ENCODE data around the gene DOCK1. TPM values are rescaled to one million over a fixed set of nuclear protein-coding genes. Genes with fewer than 3 reads are reported as not detected.

The DOCK1 gene
- total RNA-seq, 3 donors from 2014 or later, result 50.4 to 101 (median 69.2) TPM

- Histone ChIP-seq H3K9me3 (no peaks in the 10 kb centered on the region), H3K36me3 (no peaks in the 10 kb centered on the region), H3K4me1 (no peaks in the 10 kb centered on the region), H3K27ac (no peak overlapping the region), H3K4me3 (no peak overlapping the region), H3K27me3 (no peaks in the 10 kb centered on the region)
- no peak for TF ChIP-seq CTCF (IDR thresholded peaks at IDR 0.05)
- TF ChIP-seq POLR2A (IDR thresholded peaks at IDR 0.05), result no peak
- no peak for TF ChIP-seq POLR2AphosphoS5 (IDR thresholded peaks at IDR 0.05)
- intact Hi-C loops (cut with DNase I; ENCODE audit: low total_unique reads), result no loop called here
- peak in 1 of 2 donors; percentile 51 for DNase-seq (ENCODE audit: low spot score in 2 of 2)
Observed at GRCh38 chr10:126929391-126929790, 24.2 kb downstream of the DOCK1 start.

GRCh38 chr10:126930131-126930882 is 25.1 kb downstream of the DOCK1 start:
- TF ChIP-seq POLR2A (IDR thresholded peaks at IDR 0.05), result no peak

DNA sequence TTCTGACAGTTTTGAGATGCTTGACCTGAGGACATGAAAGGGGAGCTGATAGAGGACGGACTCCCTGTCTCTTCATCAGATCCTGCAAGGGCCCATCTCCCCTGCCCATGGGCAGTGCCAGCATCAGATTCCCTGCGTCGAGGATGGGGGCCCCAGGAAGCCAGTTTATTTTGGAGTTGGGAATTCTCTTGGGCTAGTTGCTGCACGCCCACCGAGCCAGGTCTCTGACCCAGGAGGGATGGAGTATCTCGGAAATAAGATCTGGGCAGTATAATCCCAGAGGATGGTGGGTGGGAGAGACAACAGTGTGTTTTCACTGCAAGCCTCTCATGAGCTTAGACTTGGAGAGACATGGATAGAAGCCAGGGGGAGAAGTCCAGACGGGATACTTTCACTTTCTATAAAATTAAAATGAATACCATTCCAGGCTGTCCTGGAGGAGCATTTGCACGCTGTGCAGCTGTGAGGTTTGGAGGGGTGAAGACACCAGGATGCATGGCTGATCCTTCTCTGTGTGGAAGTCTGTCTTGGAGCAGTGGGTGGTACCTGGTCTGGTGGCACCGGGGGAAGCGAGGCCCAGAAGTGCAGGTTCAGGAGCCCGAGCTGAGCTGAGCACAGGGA is 25.8 kb downstream of the DOCK1 start:
- TF ChIP-seq POLR2AphosphoS5 (IDR thresholded peaks at IDR 0.05) (no peak), CTCF (IDR thresholded peaks at IDR 0.05) (no peak), POLR2A (IDR thresholded peaks at IDR 0.05) (no peak)
- H3K27ac ChIP-seq, result peak overlapping the region; percentile 30 to 36
- no peaks in the 10 kb centered on the region for H3K36me3 ChIP-seq
- intact Hi-C loops (cut with DNase I; ENCODE audit: low total_unique reads), result no loop called here
- no peak for DNase-seq (ENCODE audit: low spot score in 2 of 2)
- no peaks in the 10 kb centered on the region for H3K4me1 ChIP-seq
- H3K27me3 ChIP-seq, result no peaks in the 10 kb centered on the region
- peak overlapping the region; percentile 3 to 53 (median 15) for H3K4me3 ChIP-seq
- no peaks in the 10 kb centered on the region for H3K9me3 ChIP-seq

More at GRCh38 chr10:126930131-126930882, 25.1 kb downstream of the DOCK1 start:
- Histone ChIP-seq H3K27me3 (no peaks in the 10 kb centered on the region), H3K36me3 (no peaks in the 10 kb centered on the region), H3K4me1 (no peaks in the 10 kb centered on the region), H3K27ac (peak overlapping the region in 1 of 2 donors; percentile 30), H3K9me3 (no peaks in the 10 kb centered on the region), H3K4me3 (peak overlapping the region in 1 of 3 donors; percentile 53)
- intact Hi-C loops (cut with DNase I; ENCODE audit: low total_unique reads), result no loop called here
- peak in 1 of 2 donors; percentile 35 for DNase-seq (ENCODE audit: low spot score in 2 of 2)

DNA sequence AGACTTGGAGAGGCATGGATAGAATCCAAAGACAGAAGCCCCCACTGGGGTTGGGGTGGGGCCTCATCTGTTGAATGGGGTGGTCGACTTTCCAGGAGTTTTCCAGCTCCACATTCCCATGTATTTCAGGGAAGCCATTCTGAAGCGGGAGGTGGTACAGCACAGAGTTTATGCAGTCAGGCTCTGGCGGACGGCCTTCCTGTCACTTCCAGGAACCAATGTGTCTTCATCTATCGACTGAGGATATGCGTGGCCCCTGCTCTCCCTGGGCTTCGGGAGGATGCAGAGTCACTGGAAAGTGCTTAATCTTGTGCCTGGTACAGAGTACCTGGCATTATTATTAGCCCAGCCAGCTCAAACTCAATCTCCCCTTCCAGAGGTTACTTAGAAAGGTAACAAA is 26.3 kb downstream of the DOCK1 start:
- H3K4me3 ChIP-seq, result peak overlapping the region; percentile 3 to 53 (median 15)
- H3K36me3 ChIP-seq, result no peaks in the 10 kb centered on the region
- intact Hi-C loops (cut with DNase I; ENCODE audit: low total_unique reads), result no loop called here
- DNase-seq (ENCODE audit: low spot score in 2 of 2), result peak in 1 of 2 donors; percentile 42
- H3K4me1 ChIP-seq, result no peaks in the 10 kb centered on the region
- no peak for TF ChIP-seq POLR2A (IDR thresholded peaks at IDR 0.05)
- TF ChIP-seq POLR2AphosphoS5 (IDR thresholded peaks at IDR 0.05), result no peak
- peak overlapping the region; percentile 30 to 36 for H3K27ac ChIP-seq
- H3K9me3 ChIP-seq, result no peaks in the 10 kb centered on the region
- no peaks in the 10 kb centered on the region for H3K27me3 ChIP-seq

GRCh38 chr10:126932516-126932915 is 27.3 kb downstream of the DOCK1 start:
- no peaks in the 10 kb centered on the region for H3K27me3 ChIP-seq
- H3K9me3 ChIP-seq, result no peaks in the 10 kb centered on the region
- H3K4me1 ChIP-seq, result no peaks in the 10 kb centered on the region
- intact Hi-C loops (cut with DNase I; ENCODE audit: low total_unique reads), result no loop called here
- H3K4me3 ChIP-seq, result no peak overlapping the region
- no peak overlapping the region for H3K27ac ChIP-seq
- TF ChIP-seq CTCF (IDR thresholded peaks at IDR 0.05) (no peak), POLR2AphosphoS5 (IDR thresholded peaks at IDR 0.05) (no peak), POLR2A (IDR thresholded peaks at IDR 0.05) (no peak)
- peak in 1 of 2 donors; percentile 22 for DNase-seq (ENCODE audit: low spot score in 2 of 2)
- no peaks in the 10 kb centered on the region for H3K36me3 ChIP-seq

- intact Hi-C loops (cut with DNase I; ENCODE audit: low total_unique reads), result no loop called here
- no peak for DNase-seq (ENCODE audit: low spot score in 2 of 2)
Observed at GRCh38 chr10:126933116-126933515, 27.9 kb downstream of the DOCK1 start.

More at GRCh38 chr10:126933116-126933515, 27.9 kb downstream of the DOCK1 start:
- H3K4me3 ChIP-seq, result no peak overlapping the region
- H3K4me1 ChIP-seq, result no peaks in the 10 kb centered on the region
- H3K36me3 ChIP-seq, result no peaks in the 10 kb centered on the region
- no peak overlapping the region for H3K27ac ChIP-seq
- H3K9me3 ChIP-seq, result no peaks in the 10 kb centered on the region
- H3K27me3 ChIP-seq, result no peaks in the 10 kb centered on the region
- no peak for TF ChIP-seq POLR2A (IDR thresholded peaks at IDR 0.05)

Measured in breast epithelium (tissue), 4 donors.